AG09309 (cell line): Measurements from ENCODE around the gene ING1.
"Not testable (repeated sequence)": the region's sequence is repeated elsewhere in the genome, so short reads cannot be mapped to it uniquely, and the experiment has no call there.

Experiments
- DNase-seq: peaks from one replicate; pipeline ENCODE4 v3.0.0-alpha.2; 2010; ENCODE audit warnings: low read depth
- H3K4me3 ChIP-seq: 2 replicates; pipeline ENCODE4 v1.5.1; 2011; ENCODE audit warnings: mild to moderate bottlenecking, low read depth, low read length, moderate library complexity; ENCODE audit not compliant: control insufficient read depth
- CTCF ChIP-seq: IDR thresholded peaks from 2 replicates; pipeline ENCODE4 v1.5.1; 2011; ENCODE audit warnings: mild to moderate bottlenecking, low read depth, low read length, inconsistent platforms; ENCODE audit not compliant: insufficient read depth, control insufficient read depth; ENCODE audit errors: missing control alignments

The ING1 gene

GRCh38 chr13:110715395-110716246 is 2.1 kb downstream of the ING1 start:
- peak; percentile 19 for TF ChIP-seq CTCF
- peak; percentile 99 for DNase-seq
- H3K4me3 ChIP-seq: peak overlapping the region; percentile 92

GRCh38 chr13:110716247-110716515 is 2.7 kb downstream of the ING1 start:
- DNase-seq: no peak

GRCh38 chr13:110719036-110719710 is 5.7 kb downstream of the ING1 start:
- no peak overlapping the region for H3K4me3 ChIP-seq
- no peak for TF ChIP-seq CTCF
- DNase-seq: no peak

More at GRCh38 chr13:110716247-110716515, 2.7 kb downstream of the ING1 start:
- H3K4me3 ChIP-seq: peak overlapping the region; percentile 92
- TF ChIP-seq CTCF: no peak

GRCh38 chr13:110722971-110723370 is 9.5 kb downstream of the ING1 start:
- DNase-seq: no peak
- no peak for TF ChIP-seq CTCF
- H3K4me3 ChIP-seq: no peak overlapping the region

GRCh38 chr13:110723598-110723997 is 10.1 kb downstream of the ING1 start:
- H3K4me3 ChIP-seq: no peak overlapping the region
- TF ChIP-seq CTCF: no peak
- no peak for DNase-seq

GRCh38 chr13:110726153-110726552 is 12.7 kb downstream of the ING1 start:
- not testable (repeated sequence) for H3K4me3 ChIP-seq, DNase-seq

- H3K4me3 ChIP-seq: no peak overlapping the region
- no peak for TF ChIP-seq CTCF
- DNase-seq: no peak
These were observed 13.2 kb downstream of the ING1 start for GRCh38 chr13:110726726-110727125.
